Left renal cortex interstitium (tissue), 4 donors: ENCODE measurements around the gene THBS3. TPM values are rescaled to one million over a fixed set of nuclear protein-coding genes. Genes with fewer than 3 reads are reported as not detected.
"Not testable (repeated sequence)": the region's sequence is repeated elsewhere in the genome, so short reads cannot be mapped to it uniquely, and the experiment has no call there.

Experiments
- DNase-seq, 4 donors: peaks; one replicate each; pipeline ENCODE4 v3.0.0-alpha.2; 2013; ENCODE audit warnings: low read depth in 4 of 4, low spot score in 2 of 4, missing footprints in 1 of 4
- polyA plus RNA-seq, 4 donors: library from polyadenylated mRNA; unstranded; fragments of 120-200 nt; gene quantifications; one replicate each; pipeline ENCODE4 v1.2.1, GENCODE V29; 2013; ENCODE audit not compliant: insufficient read length in 4 of 4

Gene THBS3
- polyA plus RNA-seq, 4 donors: 26.3 to 54.2 (median 37.5) TPM

GRCh38 chr1:155176544-155177071 is 31.1 kb downstream of the THBS3 start:
- no peak for DNase-seq

GRCh38 chr1:155175927-155176371 is 31.7 kb downstream of the THBS3 start:
- DNase-seq: no peak

GRCh38 chr1:155175281-155175926 is 32.3 kb downstream of the THBS3 start:
- no peak for DNase-seq

- DNase-seq: no peak
Measured at GRCh38 chr1:155174324-155175280, 33.1 kb downstream of the THBS3 start.

GRCh38 chr1:155173478-155174323 is 34.0 kb downstream of the THBS3 start, which contains the start of gene TRIM46:
TRIM46 (plus strand) TSS chr1:155173849; CDS start chr1:155173967, 118 bp downstream.
- no peak for DNase-seq

- peak in 2 of 4 donors; percentile 89 to 93 for DNase-seq
Measured at GRCh38 chr1:155172732-155173477, 34.8 kb downstream of the THBS3 start, which contains the start of gene KRTCAP2. KRTCAP2 (minus strand) TSS chr1:155173304; CDS start chr1:155173224, 80 bp downstream.

GRCh38 chr1:155171836-155172731 is 35.6 kb downstream of the THBS3 start:
- no peak for DNase-seq

GRCh38 chr1:155170806-155171205 is 36.9 kb downstream of the THBS3 start:
- no peak for DNase-seq

GRCh38 chr1:155170101-155170785 is 37.5 kb downstream of the THBS3 start:
- no peak for DNase-seq

GRCh38 chr1:155169541-155169940 is 38.2 kb downstream of the THBS3 start:
- no peak for DNase-seq

GRCh38 chr1:155168456-155169210 is 39.1 kb downstream of the THBS3 start:
- no peak for DNase-seq

- DNase-seq: not testable (repeated sequence)
Measured at GRCh38 chr1:155168105-155168445, 39.6 kb downstream of the THBS3 start.

GRCh38 chr1:155167166-155168104 is 40.3 kb downstream of the THBS3 start:
- peak in 2 of 4 donors; percentile 61 to 74 for DNase-seq

GRCh38 chr1:155166471-155167165 is 41.1 kb downstream of the THBS3 start:
- no peak for DNase-seq

- DNase-seq: no peak
Measured at GRCh38 chr1:155166051-155166470, 41.6 kb downstream of the THBS3 start.
